HG03460 (cell line): ENCODE results near the gene CHKB.
A peak's percentile ranks its signal among the peaks of the same experiment; 100 is the strongest.

ENCODE experiments used
- ATAC-seq: cut with Tn5 transposase; IDR thresholded peaks from one replicate; pipeline ENCODE4 v1.9.1; 2021; ENCODE audit not compliant: unreplicated experiment

The CHKB gene

GRCh38 chr22:50600538-50600937 lies 17.9 kb upstream of the CHKB start, which contains the start of gene MAPK8IP2:
Gene MAPK8IP2, plus strand, starts transcription at chr22:50600793. Its CDS starts 26 bp downstream, at chr22:50600819.
- no peak for ATAC-seq

GRCh38 chr22:50599816-50600455 lies 17.3 kb upstream of the CHKB start:
- no peak for ATAC-seq

- no peak for ATAC-seq
Measured at GRCh38 chr22:50597097-50597496, 14.4 kb upstream of the CHKB start.

GRCh38 chr22:50595189-50595588 lies 12.5 kb upstream of the CHKB start:
- ATAC-seq = no peak

GRCh38 chr22:50587407-50587806 lies 4.8 kb upstream of the CHKB start:
- ATAC-seq = no peak

GRCh38 chr22:50586416-50586815 lies 3.8 kb upstream of the CHKB start:
- ATAC-seq = no peak

- ATAC-seq = no peak
Measured at GRCh38 chr22:50585781-50586180, 3.1 kb upstream of the CHKB start.

GRCh38 chr22:50585238-50585637 lies 2.6 kb upstream of the CHKB start:
- no peak for ATAC-seq

- no peak for ATAC-seq
Measured at GRCh38 chr22:50584106-50585096, 1.8 kb upstream of the CHKB start.

- peak; percentile 27 for ATAC-seq
Measured at GRCh38 chr22:50583294-50583861, 729 bp upstream of the CHKB start.

- ATAC-seq = no peak
Measured at GRCh38 chr22:50581950-50582492, 628 bp downstream of the CHKB start.

- no peak for ATAC-seq
Measured at GRCh38 chr22:50581031-50581949, 1.4 kb downstream of the CHKB start.

- ATAC-seq = no peak
Measured at GRCh38 chr22:50579752-50580151, 2.9 kb downstream of the CHKB start.

GRCh38 chr22:50578776-50579310 lies 3.8 kb downstream of the CHKB start:
- ATAC-seq = no peak

GRCh38 chr22:50577987-50578775 lies 4.5 kb downstream of the CHKB start, which contains the start of gene CPT1B:
Gene CPT1B, minus strand, starts transcription at chr22:50578427. Its CDS starts 512 bp downstream, at chr22:50577915.
- ATAC-seq = no peak

- ATAC-seq = no peak
Measured at GRCh38 chr22:50577697-50577986, 5.0 kb downstream of the CHKB start.

- ATAC-seq = no peak
Measured at GRCh38 chr22:50576806-50577696, 5.6 kb downstream of the CHKB start.

GRCh38 chr22:50576070-50576469 lies 6.6 kb downstream of the CHKB start:
- ATAC-seq = no peak
